Fibroblast of pulmonary artery (primary cell): ENCODE measurements around the gene MCM5.

Source experiments
- DNase-seq: peaks from one replicate; pipeline ENCODE4 v3.0.0-alpha.2; 2010; ENCODE audit warnings: low read depth
- H3K4me3 ChIP-seq: replicated peaks from 2 replicates; pipeline ENCODE4 v1.5.1; 2011; ENCODE audit warnings: low read depth, mild to moderate bottlenecking, control low read depth, low read length, moderate library complexity
- CTCF ChIP-seq: IDR thresholded peaks from 2 replicates; pipeline ENCODE4 v1.5.1; 2011; ENCODE audit warnings: mild to moderate bottlenecking, control low read depth, low read length, inconsistent platforms; ENCODE audit errors: missing control alignments

Gene MCM5

GRCh38 chr22:35473971-35474370 is 74.0 kb downstream of the MCM5 start:
- no peak for DNase-seq
- no peak overlapping the region for H3K4me3 ChIP-seq
- no peak for TF ChIP-seq CTCF
